ENCODE measurements around the gene GTF2F2.

GRCh38 chr13:45122941-45123340 is 2.6 kb downstream of the GTF2F2 start:
- TF ChIP-seq CTCF (conservative IDR thresholded peaks at IDR 0.05; ENCODE audit: low read length) (no peak), EZH2phosphoT487 (IDR thresholded peaks at IDR 0.05; ENCODE audit: borderline replicate concordance, low read depth, low read length) (no peak)
